ENCODE data around the gene OR6B1.

Gene OR6B1

GRCh38 chr7:144000020-144000419 lies at the start of gene OR6B1:
Gene OR6B1 (plus strand): TSS chr7:144000320. CDS start chr7:144003997, 3,677 bp downstream.
- in situ Hi-C loops (cut with MboI; ENCODE audit: low sequenced_read_pairs, unreplicated experiment) = no loop called here
- no peak for DNase-seq (ENCODE audit: low spot score)
- no peak for TF ChIP-seq CTCF (IDR thresholded peaks at IDR 0.05; ENCODE audit: borderline replicate concordance, control extremely low read depth, extremely low read depth, insufficient read depth, missing control alignments)

- in situ Hi-C loops (cut with MboI; ENCODE audit: low sequenced_read_pairs, unreplicated experiment) = no loop called here
- no peak for TF ChIP-seq CTCF (IDR thresholded peaks at IDR 0.05; ENCODE audit: borderline replicate concordance, control extremely low read depth, extremely low read depth, insufficient read depth, missing control alignments)
- DNase-seq (ENCODE audit: low spot score) = no peak
These were observed 46.7 kb upstream of the OR6B1 start for GRCh38 chr7:143953421-143953820.

- no peak for DNase-seq (ENCODE audit: low spot score)
- no peak for TF ChIP-seq CTCF (IDR thresholded peaks at IDR 0.05; ENCODE audit: borderline replicate concordance, control extremely low read depth, extremely low read depth, insufficient read depth, missing control alignments)
- in situ Hi-C loops (cut with MboI; ENCODE audit: low sequenced_read_pairs, unreplicated experiment) = no loop called here
These were observed 46.0 kb upstream of the OR6B1 start for GRCh38 chr7:143954135-143954534.

GRCh38 chr7:143954544-143954943 lies 45.6 kb upstream of the OR6B1 start, which contains the start of gene OR2F1:
Gene OR2F1 (plus strand): TSS chr7:143954844. CDS start chr7:143959971, 5,127 bp downstream.
- no peak for DNase-seq (ENCODE audit: low spot score)
- in situ Hi-C loops (cut with MboI; ENCODE audit: low sequenced_read_pairs, unreplicated experiment) = no loop called here

GRCh38 chr7:143958781-143959180 lies 41.3 kb upstream of the OR6B1 start:
- TF ChIP-seq CTCF (IDR thresholded peaks at IDR 0.05; ENCODE audit: borderline replicate concordance, control extremely low read depth, extremely low read depth, insufficient read depth, missing control alignments) = no peak
- in situ Hi-C loops (cut with MboI; ENCODE audit: low sequenced_read_pairs, unreplicated experiment) = no loop called here
- DNase-seq (ENCODE audit: low spot score) = no peak

More at GRCh38 chr7:143954544-143954943, 45.6 kb upstream of the OR6B1 start, which contains the start of gene OR2F1:
- TF ChIP-seq CTCF (IDR thresholded peaks at IDR 0.05; ENCODE audit: borderline replicate concordance, control extremely low read depth, extremely low read depth, insufficient read depth, missing control alignments) = no peak

GRCh38 chr7:143960813-143961610 lies 39.1 kb upstream of the OR6B1 start:
- no peak for DNase-seq (ENCODE audit: low spot score)
- TF ChIP-seq CTCF (IDR thresholded peaks at IDR 0.05; ENCODE audit: borderline replicate concordance, control extremely low read depth, extremely low read depth, insufficient read depth, missing control alignments) = no peak
- in situ Hi-C loops (cut with MboI; ENCODE audit: low sequenced_read_pairs, unreplicated experiment) = no loop called here

Data from GM13976 (cell line).